GM21381 (cell line): ENCODE data around the gene KRT75.
"Not testable (repeated sequence)": the region's sequence is repeated elsewhere in the genome, so short reads cannot be mapped to it uniquely, and the experiment has no call there.

ENCODE experiments used
- ATAC-seq: cut with Tn5 transposase; IDR thresholded peaks from one replicate; pipeline ENCODE4 v1.9.1; 2021; ENCODE audit warnings: mild to moderate bottlenecking, moderate library complexity; ENCODE audit not compliant: unreplicated experiment

KRT75 gene

GRCh38 chr12:52417740-52418139, 16.4 kb downstream of the KRT75 start:
- no peak for ATAC-seq

GRCh38 chr12:52416795-52417194, 17.4 kb downstream of the KRT75 start:
- no peak for ATAC-seq

GRCh38 chr12:52415870-52416750, 18.1 kb downstream of the KRT75 start:
- no peak for ATAC-seq

GRCh38 chr12:52414936-52415335, 19.2 kb downstream of the KRT75 start:
- ATAC-seq, result no peak

GRCh38 chr12:52413782-52414345, 20.3 kb downstream of the KRT75 start:
- no peak for ATAC-seq

GRCh38 chr12:52413202-52413601, 21.0 kb downstream of the KRT75 start:
- no peak for ATAC-seq

GRCh38 chr12:52411815-52412214, 22.4 kb downstream of the KRT75 start:
- no peak for ATAC-seq

GRCh38 chr12:52410589-52411248, 23.5 kb downstream of the KRT75 start:
- not testable (repeated sequence) for ATAC-seq

- no peak for ATAC-seq
Measured at GRCh38 chr12:52407918-52408317, 26.3 kb downstream of the KRT75 start.

GRCh38 chr12:52405922-52406385, 28.2 kb downstream of the KRT75 start, which contains the start of gene KRT82:
TSS of gene KRT82 (minus strand) at chr12:52406335. CDS start at chr12:52406277, 58 bp downstream.
- no peak for ATAC-seq

- no peak for ATAC-seq
Measured at GRCh38 chr12:52404951-52405350, 29.2 kb downstream of the KRT75 start.

GRCh38 chr12:52403561-52403960, 30.6 kb downstream of the KRT75 start:
- ATAC-seq, result no peak

- ATAC-seq, result no peak
Measured at GRCh38 chr12:52402873-52403540, 31.2 kb downstream of the KRT75 start.

- no peak for ATAC-seq
Measured at GRCh38 chr12:52402377-52402776, 31.8 kb downstream of the KRT75 start.

- no peak for ATAC-seq
Measured at GRCh38 chr12:52401926-52402325, 32.2 kb downstream of the KRT75 start.

- ATAC-seq, result no peak
Measured at GRCh38 chr12:52401526-52401925, 32.6 kb downstream of the KRT75 start.

GRCh38 chr12:52400906-52401305, 33.3 kb downstream of the KRT75 start:
- no peak for ATAC-seq

- no peak for ATAC-seq
Measured at GRCh38 chr12:52399756-52400155, 34.4 kb downstream of the KRT75 start.

GRCh38 chr12:52398176-52398575, 36.0 kb downstream of the KRT75 start:
- no peak for ATAC-seq

- ATAC-seq, result no peak
Measured at GRCh38 chr12:52396656-52397055, 37.5 kb downstream of the KRT75 start.

- ATAC-seq, result no peak
Measured at GRCh38 chr12:52395761-52396434, 38.3 kb downstream of the KRT75 start.
